Thoracic aorta (tissue), 2 donors: Measurements from ENCODE around the gene GPHA2. TPM values are rescaled to one million over a fixed set of nuclear protein-coding genes. Genes with fewer than 3 reads are reported as not detected.

Experiments
- ATAC-seq: fragments of 150-250 bp; one replicate; pipeline ENCODE4 v1.8.0; 2017; ENCODE audit warnings: low read depth; ENCODE audit not compliant: insufficient number of reproducible peaks, low FRiP score
- DNase-seq: peaks from one replicate; pipeline ENCODE4 v3.0.0-alpha.2; 2020; ENCODE audit warnings: low spot score
- H3K27ac ChIP-seq, 2 donors: fragments of 200-600 bp; sonication (generic); 1 replicate in 1 of 2; 2 replicates in 1 of 2; pipeline ENCODE4 v1.5.1; 2016; ENCODE audit warnings: mild to moderate bottlenecking in 2 of 2, moderate library complexity in 2 of 2
- H3K27me3 ChIP-seq: fragments of 200-600 bp; sonication (generic); replicated peaks from 2 replicates; pipeline ENCODE4 v1.6.0; 2016; ENCODE audit warnings: mild to moderate bottlenecking; ENCODE audit not compliant: insufficient read depth
- H3K36me3 ChIP-seq: fragments of 200-600 bp; sonication (generic); one replicate; pipeline ENCODE4 v1.5.1; 2016
- H3K4me1 ChIP-seq, 2 donors: fragments of 200-600 bp; sonication (generic); 1 replicate in 1 of 2; 2 replicates in 1 of 2; pipeline versions ENCODE4 v1.5.1 to v1.6.0; 2016; ENCODE audit warnings: low read depth in 2 of 2, mild to moderate bottlenecking in 1 of 2; ENCODE audit not compliant: control insufficient read depth in 1 of 2
- H3K4me3 ChIP-seq: fragments of 200-600 bp; sonication (generic); 2 replicates; pipeline ENCODE4 v1.5.1; 2016; ENCODE audit warnings: mild to moderate bottlenecking
- H3K9me3 ChIP-seq: fragments of 200-600 bp; sonication (generic); 2 replicates; pipeline ENCODE4 v1.5.1; 2016
- total RNA-seq, 2 donors: library from RNA; depleted of rRNA; stranded (reverse); fragments of >200 nt; gene quantifications; one replicate each; pipeline versions ENCODE4 v1.1.0 to v1.2.3, GENCODE V29; 2016
- TF ChIP-seq, protein P1 (sequence below): fragments of 200-600 bp; sonication (generic); IDR thresholded peaks from one replicate; pipeline ENCODE4 v1.5.1; 2019; ENCODE audit warnings: antibody characterized with exemption

Gene GPHA2
- total RNA-seq, 2 donors from 2014 or later: not detected

DNA sequence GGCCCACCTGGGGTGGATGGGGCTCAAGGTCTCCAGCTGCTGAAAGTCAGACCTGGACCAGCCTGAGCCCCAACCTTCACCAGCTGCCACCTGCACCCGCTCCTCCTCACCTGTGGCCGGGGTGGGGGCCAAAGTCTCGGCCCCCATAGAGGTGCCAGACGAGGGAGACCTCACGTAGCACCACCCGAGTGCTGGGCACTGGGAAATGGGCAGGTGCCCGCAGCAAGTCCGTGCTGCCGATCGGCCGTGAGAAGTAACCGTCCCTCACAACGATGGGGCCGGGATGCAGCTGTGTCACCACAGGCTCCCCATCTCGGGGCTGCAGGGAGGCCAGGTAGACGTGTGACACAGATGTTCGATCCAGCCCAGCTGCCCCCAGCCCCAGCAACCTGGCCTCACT lies 34.9 kb downstream of the GPHA2 start:
- H3K36me3 ChIP-seq: peaks cover 62% of the 10 kb centered on the region
- no peak overlapping the region for H3K27ac ChIP-seq
- TF ChIP-seq, protein P1, sequence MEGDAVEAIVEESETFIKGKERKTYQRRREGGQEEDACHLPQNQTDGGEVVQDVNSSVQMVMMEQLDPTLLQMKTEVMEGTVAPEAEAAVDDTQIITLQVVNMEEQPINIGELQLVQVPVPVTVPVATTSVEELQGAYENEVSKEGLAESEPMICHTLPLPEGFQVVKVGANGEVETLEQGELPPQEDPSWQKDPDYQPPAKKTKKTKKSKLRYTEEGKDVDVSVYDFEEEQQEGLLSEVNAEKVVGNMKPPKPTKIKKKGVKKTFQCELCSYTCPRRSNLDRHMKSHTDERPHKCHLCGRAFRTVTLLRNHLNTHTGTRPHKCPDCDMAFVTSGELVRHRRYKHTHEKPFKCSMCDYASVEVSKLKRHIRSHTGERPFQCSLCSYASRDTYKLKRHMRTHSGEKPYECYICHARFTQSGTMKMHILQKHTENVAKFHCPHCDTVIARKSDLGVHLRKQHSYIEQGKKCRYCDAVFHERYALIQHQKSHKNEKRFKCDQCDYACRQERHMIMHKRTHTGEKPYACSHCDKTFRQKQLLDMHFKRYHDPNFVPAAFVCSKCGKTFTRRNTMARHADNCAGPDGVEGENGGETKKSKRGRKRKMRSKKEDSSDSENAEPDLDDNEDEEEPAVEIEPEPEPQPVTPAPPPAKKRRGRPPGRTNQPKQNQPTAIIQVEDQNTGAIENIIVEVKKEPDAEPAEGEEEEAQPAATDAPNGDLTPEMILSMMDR: no peak
- DNase-seq (no peak), ATAC-seq (no peak)
- H3K4me1 ChIP-seq: no peaks in the 10 kb centered on the region
- no peaks in the 10 kb centered on the region for H3K27me3 ChIP-seq
- no peak overlapping the region for H3K4me3 ChIP-seq
- no peaks in the 10 kb centered on the region for H3K9me3 ChIP-seq

DNA sequence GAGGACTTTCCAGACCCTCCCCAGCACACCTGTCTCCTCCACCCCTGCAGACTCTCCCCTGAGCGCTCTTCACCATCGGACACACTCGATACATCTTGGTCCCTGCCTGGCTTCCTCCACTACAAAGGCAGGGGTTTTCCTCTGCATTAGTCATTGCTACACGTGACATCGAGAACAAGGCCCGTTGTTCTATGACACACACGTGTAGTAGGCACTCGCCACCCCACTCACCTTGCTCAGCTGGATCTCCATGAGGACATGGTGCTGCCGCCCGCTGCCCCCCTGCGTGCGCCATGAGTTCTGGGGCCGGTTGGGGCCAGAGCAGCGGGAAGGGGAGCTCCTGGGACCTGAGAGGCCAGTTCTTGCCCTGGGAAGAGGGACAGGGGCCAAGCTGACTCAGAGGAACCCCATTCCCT lies 35.4 kb downstream of the GPHA2 start:
- ATAC-seq: no peak
- Histone ChIP-seq H3K4me1 (no peaks in the 10 kb centered on the region), H3K4me3 (no peak overlapping the region), H3K9me3 (no peaks in the 10 kb centered on the region), H3K27ac (no peak overlapping the region), H3K36me3 (peaks cover 57% of the 10 kb centered on the region), H3K27me3 (no peaks in the 10 kb centered on the region)
- DNase-seq: no peak
- TF ChIP-seq, protein P1: no peak

DNA sequence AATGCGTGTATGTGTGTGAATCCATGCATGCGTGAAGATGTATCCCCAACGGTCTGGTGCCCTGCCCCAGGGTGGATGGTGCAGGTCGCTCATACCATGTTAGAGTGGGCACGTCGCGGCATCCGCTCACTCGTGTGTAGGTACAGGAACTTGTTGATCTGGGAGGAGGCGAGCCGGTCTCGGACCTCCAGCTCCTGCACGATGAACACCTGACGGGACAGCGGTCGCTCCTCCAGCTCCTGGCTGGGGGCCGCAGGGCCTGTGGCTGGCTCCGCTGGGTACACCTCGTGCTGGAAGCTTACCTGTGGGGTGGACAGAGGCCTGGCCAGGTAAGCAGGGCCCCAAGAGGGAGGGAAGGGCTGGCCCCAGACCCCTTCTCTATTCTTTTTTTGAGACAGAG lies 37.2 kb downstream of the GPHA2 start:
- Histone ChIP-seq H3K4me3 (no peak overlapping the region), H3K27me3 (no peaks in the 10 kb centered on the region), H3K36me3 (peaks cover 49% of the 10 kb centered on the region), H3K27ac (no peak overlapping the region), H3K9me3 (no peaks in the 10 kb centered on the region), H3K4me1 (no peaks in the 10 kb centered on the region)
- no peak for DNase-seq
- TF ChIP-seq, protein P1: no peak
- ATAC-seq: no peak

DNA sequence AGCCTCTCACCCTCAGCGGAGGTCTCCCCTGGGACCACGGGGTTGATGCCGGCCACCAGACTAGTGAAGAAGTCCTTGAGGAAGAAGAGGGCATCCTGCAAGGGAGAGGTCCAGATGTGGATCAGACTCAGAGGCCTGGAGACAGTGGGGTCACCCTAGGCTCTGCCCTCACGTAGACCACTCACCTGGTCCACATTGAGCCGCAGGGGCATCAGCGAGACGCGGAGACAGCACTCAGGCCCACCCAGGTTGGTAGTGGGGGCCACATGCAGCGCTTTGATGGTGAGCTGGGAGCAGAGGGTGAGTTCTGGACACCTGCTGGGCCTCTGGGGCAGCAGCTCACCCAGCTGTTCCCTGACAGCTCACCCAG lies 37.6 kb downstream of the GPHA2 start:
- no peaks in the 10 kb centered on the region for H3K4me1 ChIP-seq
- H3K27me3 ChIP-seq: no peaks in the 10 kb centered on the region
- DNase-seq: no peak
- no peaks in the 10 kb centered on the region for H3K9me3 ChIP-seq
- peaks cover 44% of the 10 kb centered on the region for H3K36me3 ChIP-seq
- no peak overlapping the region for H3K4me3 ChIP-seq
- TF ChIP-seq, protein P1: no peak
- no peak for ATAC-seq
- H3K27ac ChIP-seq: no peak overlapping the region

DNA sequence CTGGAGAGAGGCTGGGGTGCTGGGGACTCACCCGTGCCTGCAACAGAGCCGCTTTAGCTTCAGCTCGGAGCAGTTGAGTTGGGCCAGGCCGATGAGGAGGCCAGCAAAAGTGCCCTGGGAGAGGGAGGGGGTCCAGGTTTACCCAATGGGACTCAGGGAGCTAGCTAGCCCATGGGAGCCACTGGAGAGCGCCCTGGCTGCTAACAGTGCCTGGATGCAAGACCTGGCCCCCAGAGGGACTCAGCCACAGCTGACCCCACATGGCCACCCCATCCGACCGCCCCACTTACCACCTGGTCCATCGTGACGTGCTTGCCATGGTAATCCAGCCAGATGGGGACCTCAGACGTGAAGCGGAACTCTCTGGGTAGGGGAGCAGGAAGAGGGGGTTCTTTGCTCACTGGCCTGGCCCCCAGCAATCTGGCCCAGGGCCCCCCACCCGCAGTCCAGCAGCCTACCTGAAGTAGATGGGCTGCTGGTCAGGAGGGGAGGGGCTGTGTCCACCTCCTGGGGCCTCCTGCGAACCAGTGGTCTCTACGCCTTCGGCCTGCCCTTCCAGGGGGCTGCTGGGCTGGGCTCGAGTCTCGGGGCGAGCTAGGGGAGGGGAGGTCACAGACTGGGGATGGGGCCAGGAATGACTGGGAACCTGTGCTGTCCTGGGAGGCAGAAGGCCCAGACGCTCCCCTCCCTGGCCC lies 38.2 kb downstream of the GPHA2 start:
- Histone ChIP-seq H3K4me1 (no peaks in the 10 kb centered on the region), H3K4me3 (no peak overlapping the region), H3K9me3 (no peaks in the 10 kb centered on the region), H3K36me3 (peaks cover 41% of the 10 kb centered on the region), H3K27me3 (no peaks in the 10 kb centered on the region), H3K27ac (no peak overlapping the region)
- no peak for DNase-seq
- ATAC-seq: no peak
- TF ChIP-seq, protein P1: no peak
